GM21723 (cell line): Measurements from ENCODE around the gene SPTLC2.
A peak's percentile ranks its signal among the peaks of the same experiment; 100 is the strongest.
"Not testable (repeated sequence)": the region's sequence is repeated elsewhere in the genome, so short reads cannot be mapped to it uniquely, and the experiment has no call there.

Source experiments
- ATAC-seq: cut with Tn5 transposase; IDR thresholded peaks from one replicate; pipeline ENCODE4 v1.9.1; 2021; ENCODE audit warnings: mild to moderate bottlenecking, moderate library complexity; ENCODE audit not compliant: unreplicated experiment

Gene SPTLC2

GRCh38 chr14:77616454-77617229 lies at the start of gene SPTLC2:
TSS of gene SPTLC2 (minus strand) at chr14:77616637. CDS start at chr14:77616579, 58 bp downstream.
- ATAC-seq: peak; percentile 94

- ATAC-seq: no peak
These were observed 46.9 kb upstream of the SPTLC2 start for GRCh38 chr14:77663293-77663692.

- not testable (repeated sequence) for ATAC-seq
These were observed 45.1 kb upstream of the SPTLC2 start for GRCh38 chr14:77661562-77661961.

- no peak for ATAC-seq
These were observed 44.3 kb upstream of the SPTLC2 start for GRCh38 chr14:77660754-77661153.

- ATAC-seq: no peak
These were observed 43.4 kb upstream of the SPTLC2 start for GRCh38 chr14:77659831-77660230.

- no peak for ATAC-seq
These were observed 40.8 kb upstream of the SPTLC2 start for GRCh38 chr14:77657280-77657679.

- no peak for ATAC-seq
These were observed 37.6 kb upstream of the SPTLC2 start for GRCh38 chr14:77654001-77654441.

GRCh38 chr14:77649326-77649725 lies 32.9 kb upstream of the SPTLC2 start:
- ATAC-seq: no peak

GRCh38 chr14:77648520-77649200 lies 32.2 kb upstream of the SPTLC2 start:
- no peak for ATAC-seq

- no peak for ATAC-seq
These were observed 31.4 kb upstream of the SPTLC2 start for GRCh38 chr14:77647853-77648252.

GRCh38 chr14:77646907-77647306 lies 30.5 kb upstream of the SPTLC2 start:
- ATAC-seq: no peak

- no peak for ATAC-seq
These were observed 29.2 kb upstream of the SPTLC2 start for GRCh38 chr14:77645520-77646230.

GRCh38 chr14:77642407-77642806 lies 26.0 kb upstream of the SPTLC2 start:
- ATAC-seq: no peak

GRCh38 chr14:77641534-77642341 lies 25.3 kb upstream of the SPTLC2 start:
- ATAC-seq: peak; percentile 70

- ATAC-seq: no peak
These were observed 24.5 kb upstream of the SPTLC2 start for GRCh38 chr14:77640756-77641533.

- no peak for ATAC-seq
These were observed 22.3 kb upstream of the SPTLC2 start for GRCh38 chr14:77638771-77639171.

GRCh38 chr14:77635869-77636268 lies 19.4 kb upstream of the SPTLC2 start:
- not testable (repeated sequence) for ATAC-seq

GRCh38 chr14:77635466-77635865 lies 19.0 kb upstream of the SPTLC2 start:
- ATAC-seq: not testable (repeated sequence)

- ATAC-seq: no peak
These were observed 13.7 kb upstream of the SPTLC2 start for GRCh38 chr14:77630111-77630510.

- ATAC-seq: no peak
These were observed 8.9 kb upstream of the SPTLC2 start for GRCh38 chr14:77625360-77625759.
